Cardiac fibroblast (primary cell): Measurements from ENCODE around the gene NRM.

Experiments used
- DNase-seq, 2 donors: peaks; one replicate each; pipeline versions ENCODE4 v3.0.0 to v3.0.0-alpha.2; 2010; ENCODE audit warnings: low read depth in 2 of 2
- H3K4me3 ChIP-seq, 2 donors: replicated peaks in 1 of 2; 1 replicate in 1 of 2; 2 replicates in 1 of 2; pipeline ENCODE4 v1.5.1; 2011; ENCODE audit warnings: low read depth in 2 of 2, low read length in 2 of 2, mild to moderate bottlenecking in 2 of 2, moderate library complexity in 1 of 2
- CTCF ChIP-seq: IDR thresholded peaks from one replicate; pipeline ENCODE4 v1.5.1; 2011; ENCODE audit warnings: low read depth, mild to moderate bottlenecking, low read length, inconsistent platforms

NRM gene

DNA sequence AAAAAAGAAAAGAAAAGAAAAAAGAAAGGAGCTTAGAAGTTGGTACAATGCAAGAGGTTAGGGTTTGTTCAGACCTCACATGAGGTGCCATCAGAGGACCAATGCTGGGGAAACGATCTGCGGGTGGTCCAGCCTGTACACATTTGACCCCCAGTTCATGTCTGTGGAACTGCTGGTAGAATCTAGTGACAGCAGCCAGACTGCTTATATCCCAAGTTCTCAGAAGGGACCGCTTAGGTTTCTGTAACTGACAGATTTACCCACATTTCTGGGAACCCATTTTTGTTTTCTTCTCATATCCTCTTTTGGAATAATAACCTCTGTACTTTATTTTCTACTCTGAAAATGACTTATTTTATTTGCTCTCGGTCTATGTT lies 9.0 kb downstream of the NRM start:
- no peak for DNase-seq
- peak overlapping the region; percentile 85 to 94 for H3K4me3 ChIP-seq
- no peak for TF ChIP-seq CTCF

DNA sequence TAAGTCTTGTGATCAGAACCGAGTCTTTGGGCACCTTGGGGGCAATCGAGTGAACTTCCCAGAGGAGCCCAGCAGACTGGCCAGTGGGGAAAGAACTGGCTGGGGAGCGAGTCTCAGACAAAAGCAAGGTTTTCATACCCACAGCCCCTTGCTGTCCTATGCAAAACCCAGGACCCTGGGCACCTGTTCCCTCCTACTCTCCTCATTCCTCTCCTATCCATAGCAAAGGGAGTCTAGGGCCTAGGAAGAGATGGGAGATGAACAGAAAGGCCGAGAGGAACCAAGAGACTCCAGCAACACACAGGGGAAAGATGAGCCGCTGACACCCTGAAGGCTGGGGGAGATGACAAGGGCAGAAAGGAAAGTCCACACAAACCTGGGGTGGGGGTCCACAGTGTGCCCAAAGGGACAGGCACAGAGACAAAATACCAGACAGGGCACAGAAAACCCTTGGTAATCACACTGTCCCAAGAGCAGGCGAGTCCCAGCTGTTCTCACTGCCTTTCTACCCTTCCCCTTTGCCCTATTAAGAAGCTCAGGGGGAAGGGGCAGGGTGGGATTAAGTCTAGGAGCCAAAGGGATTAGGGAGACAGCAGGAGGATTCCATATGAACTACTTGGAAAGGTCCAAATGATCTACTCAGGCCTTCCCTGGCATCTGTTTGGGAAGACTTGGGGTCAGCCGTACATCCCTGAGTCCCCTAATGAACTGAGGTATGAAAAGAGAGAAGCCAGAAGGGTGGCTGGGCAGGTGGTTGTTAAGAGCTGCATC lies 10.8 kb downstream of the NRM start:
- no peak for TF ChIP-seq CTCF
- no peak for DNase-seq
- H3K4me3 ChIP-seq = peak overlapping the region; percentile 6 to 39

DNA sequence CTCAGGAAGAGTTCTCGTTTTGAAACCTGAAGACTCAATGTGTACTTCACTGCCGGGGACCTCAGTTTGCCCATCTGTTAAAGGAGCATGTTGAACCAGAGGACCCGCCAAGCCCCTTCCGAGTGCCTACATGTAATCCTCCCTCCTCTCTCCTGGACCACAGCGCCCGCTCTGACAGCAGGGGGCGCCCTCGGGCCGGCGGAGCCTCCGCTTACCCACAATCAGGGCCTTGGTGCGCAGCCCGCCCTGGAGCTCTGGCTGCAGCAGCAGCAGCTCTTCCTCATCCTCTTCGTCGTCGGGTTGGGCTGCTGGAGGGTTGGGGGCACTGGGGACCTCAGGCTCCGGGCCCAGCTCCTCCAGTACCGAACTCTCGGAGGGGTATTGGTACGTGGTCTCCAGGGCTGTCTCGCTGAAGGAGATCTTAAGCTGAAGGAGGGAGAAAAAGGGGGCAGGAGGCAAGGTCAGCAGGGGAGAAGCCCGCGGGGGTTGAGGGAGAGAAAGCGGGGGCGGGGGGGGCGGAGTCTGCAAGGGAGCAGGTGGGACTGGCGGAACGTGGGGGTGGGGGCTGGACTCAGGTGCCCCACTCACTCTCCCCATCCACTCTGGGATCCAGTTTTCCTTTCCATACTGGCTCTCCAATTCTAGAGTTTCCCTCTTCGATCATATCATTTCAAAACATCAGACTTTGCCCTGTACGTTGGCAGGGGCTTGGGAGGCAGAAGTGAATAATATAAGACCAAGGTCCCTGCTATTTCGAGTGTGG lies 11.6 kb downstream of the NRM start:
- H3K4me3 ChIP-seq = peak overlapping the region in 1 of 2 donors; percentile 39
- TF ChIP-seq CTCF = peak; percentile 95
- peak; percentile 84 to 86 for DNase-seq

GRCh38 chr6:30676660-30677285 lies 14.0 kb downstream of the NRM start:
- H3K4me3 ChIP-seq = no peak overlapping the region
- no peak for DNase-seq
- no peak for TF ChIP-seq CTCF

DNA sequence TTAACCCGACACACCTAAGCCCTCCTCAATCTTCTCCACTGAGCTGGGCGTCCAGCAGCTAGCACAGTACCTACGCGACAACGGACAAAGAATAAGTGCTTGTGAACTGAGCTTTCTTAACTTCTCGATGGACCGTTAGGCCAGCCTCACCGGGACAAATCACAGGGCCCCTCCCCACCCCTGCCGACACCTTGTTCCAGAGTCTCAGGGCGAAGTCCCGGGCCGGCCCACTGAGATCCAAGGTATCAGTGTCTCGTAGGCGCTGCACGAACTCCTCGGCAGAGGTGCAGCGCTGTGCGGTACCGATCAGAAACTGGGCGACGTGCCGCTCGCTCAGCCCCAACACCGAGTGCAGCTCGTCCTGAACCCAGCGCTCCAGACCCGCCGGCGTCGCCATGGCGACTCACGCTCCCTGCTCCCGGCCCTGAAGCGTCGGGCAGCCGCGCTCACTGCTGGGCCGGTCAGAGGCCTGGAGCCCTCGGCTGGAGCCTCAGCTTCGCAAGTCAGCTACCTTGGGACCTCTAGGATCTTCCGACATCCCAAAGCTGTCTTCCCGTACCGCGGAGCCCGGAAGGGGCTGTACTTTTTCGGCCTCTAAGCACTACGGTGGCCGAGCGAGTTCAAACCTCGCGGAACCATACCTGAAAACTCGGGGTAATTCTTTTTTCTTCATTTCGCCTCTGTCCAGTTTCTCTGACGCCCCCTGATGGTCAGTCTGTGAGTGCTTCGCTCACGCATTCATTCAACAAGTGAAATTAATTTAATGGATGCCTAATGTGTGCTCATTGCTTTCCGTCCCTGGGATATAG lies 18.1 kb downstream of the NRM start, which contains the start of gene DHX16:
Gene DHX16, minus strand, starts transcription at position 562 of the 809 bp plus-strand sequence. Its CDS starts 165 bp downstream, at position 397.
- TF ChIP-seq CTCF = peak; percentile 85
- H3K4me3 ChIP-seq = peak within 1 kb of the TSS; percentile 95
- DNase-seq = peak; percentile 99
